NCI-H524 (cell line): ENCODE data around the gene GNAO1.

Experiments
- DNase-seq, 2 experiments: peaks; one replicate each; lab custom pipeline; 2025; lab: John Stamatoyannopoulos, UW

Gene GNAO1

DNA sequence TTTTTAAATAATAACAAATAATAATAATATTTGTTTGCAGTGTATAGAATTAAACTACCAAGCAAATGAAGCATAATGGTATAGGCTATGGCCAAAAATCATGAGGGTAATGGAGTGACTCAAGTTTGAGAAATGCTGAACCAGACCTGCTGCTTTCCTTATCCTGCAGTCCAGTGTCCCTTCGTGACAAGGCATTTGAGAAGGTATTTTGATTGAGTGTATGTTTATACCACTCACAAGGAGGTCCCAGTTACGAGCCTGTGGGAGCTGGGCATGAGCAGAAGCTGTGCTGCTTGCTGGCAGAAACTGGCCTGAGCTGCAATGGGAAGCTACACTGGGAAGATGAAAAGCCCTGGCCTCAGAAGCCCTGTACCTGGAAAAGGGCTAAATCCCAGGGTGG lies 50.3 kb downstream of the GNAO1 start:
- DNase-seq: no peak

DNA sequence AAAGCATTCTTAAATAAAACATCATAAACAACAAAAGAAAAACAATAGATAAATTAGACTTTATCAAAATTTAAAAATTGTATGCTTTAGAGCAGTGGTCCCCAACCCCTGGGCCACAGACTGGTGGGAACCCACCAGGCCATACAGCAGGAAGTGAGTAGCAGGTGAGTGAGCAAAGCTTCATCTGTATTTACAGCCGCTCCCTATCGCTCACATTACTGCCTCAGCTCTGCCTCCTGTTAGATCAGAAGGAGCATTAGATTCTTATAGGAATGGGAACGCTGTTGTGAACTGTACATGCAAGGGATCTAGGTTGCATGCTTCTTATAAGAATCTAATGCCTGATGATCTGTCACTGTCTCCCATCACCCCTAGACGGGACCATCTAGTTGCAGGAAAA lies 51.5 kb downstream of the GNAO1 start:
- DNase-seq: no peak

DNA sequence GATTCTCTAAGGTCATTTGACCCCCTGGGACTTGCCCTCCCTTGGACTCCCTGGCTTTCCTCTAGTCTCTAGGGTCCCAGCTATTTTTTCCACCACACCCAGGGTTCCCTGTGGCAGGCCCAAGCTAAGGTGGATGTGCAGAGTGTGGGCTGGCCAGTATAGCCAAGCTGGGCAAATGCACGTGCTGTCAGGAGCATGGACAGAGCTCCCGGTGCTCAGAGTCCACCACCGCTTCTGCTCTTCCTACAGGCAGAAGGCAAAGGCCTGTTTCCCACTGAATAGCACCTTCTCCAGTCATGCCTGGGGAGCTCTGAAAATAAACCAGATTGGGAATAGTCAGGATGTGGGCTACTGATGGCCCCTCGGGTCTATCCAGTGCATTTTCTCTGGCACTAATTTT lies 53.3 kb downstream of the GNAO1 start:
- no peak for DNase-seq

DNA sequence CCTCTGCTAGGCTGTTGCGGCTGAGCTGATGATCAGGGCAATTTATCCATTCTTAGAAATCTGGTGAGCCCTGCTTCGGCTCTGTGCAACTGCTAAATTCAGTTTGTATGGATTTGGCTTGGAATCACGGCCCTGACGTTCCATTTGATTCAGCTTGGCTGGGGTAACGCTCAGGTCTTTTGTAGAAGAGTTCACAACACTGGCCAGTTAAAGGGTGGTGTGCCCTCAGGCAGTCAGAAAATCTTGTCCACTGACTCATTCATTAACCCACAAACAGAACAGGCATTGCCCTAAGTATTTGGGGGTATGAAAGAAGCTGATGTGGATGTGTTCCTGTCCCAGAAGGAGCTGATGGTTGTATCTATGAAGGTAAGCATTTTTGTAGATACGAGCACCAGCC lies 53.9 kb downstream of the GNAO1 start:
- no peak for DNase-seq

DNA sequence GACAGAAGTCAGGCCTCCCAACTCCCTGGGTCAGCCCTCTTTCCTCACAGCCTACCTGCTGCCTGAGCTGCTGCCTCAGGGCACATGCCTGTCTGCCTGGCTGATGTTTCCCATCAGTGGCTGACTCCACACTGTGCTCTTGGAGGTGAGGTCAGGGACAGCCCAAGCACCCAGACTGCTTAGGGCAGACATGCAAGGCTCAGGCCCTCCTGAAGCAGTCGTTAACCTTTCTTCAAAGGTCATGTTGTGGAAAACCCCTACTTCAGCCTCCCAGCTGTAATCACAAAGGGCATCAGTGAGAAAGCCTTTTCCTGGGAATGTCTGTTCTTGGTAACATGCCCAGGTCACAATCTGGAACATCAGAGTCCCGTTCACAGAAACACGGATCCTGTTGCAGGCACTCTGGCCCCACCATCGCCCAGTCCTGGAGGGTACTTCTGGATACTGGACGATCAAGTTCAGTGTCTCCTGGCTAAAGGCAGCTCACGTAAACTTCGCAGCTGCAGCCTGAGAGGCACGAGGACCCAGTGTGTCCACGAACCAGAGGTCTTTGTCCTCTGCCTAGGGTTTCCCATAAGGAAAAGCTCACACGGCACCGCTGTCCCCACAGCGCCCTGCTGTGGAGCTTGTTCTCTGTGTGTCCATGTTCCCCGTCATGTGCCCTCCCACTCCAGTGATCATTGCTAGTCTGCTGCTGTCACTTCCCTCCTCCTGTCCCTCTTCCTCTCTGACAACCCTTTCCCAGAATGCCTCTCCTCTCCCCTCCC lies 54.9 kb downstream of the GNAO1 start:
- DNase-seq: no peak

DNA sequence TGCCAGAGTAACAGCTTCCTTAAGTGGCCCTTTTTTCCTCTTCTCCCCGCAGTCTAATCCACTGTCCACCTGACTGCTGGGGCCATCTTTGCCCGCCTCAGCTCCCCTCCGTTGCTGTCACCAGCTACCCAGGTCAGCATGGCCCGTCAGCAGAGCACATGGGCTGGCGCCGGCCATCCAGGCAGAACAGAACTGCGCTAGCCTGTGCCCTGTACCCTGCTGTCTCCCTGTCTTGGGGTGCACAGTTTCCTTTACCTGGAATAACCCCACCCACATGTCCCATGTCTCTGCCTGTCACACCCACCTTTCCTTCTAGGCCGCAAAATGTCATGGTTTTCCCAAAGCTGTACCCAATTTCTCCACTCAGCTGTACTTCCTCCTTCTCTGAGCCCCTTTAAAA lies 55.7 kb downstream of the GNAO1 start:
- no peak for DNase-seq

DNA sequence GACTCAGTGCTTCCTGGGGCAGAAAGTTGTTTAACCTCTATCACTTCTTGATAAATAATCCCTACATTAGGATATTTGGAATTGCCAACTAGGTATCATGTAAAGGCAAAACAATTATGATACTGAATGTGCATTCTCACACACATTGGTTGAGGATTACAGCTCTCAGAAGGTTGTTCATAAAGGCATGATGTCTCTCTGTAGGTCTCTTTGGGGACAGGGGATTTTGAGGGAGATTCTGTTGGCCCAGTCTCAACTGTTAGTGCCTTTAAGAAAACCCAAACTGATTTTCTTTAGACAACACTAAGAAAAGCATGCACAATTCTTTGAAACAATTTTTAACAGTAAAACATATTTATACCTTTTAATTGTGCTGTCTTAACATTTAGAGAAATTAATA lies 56.5 kb downstream of the GNAO1 start:
- no peak for DNase-seq

DNA sequence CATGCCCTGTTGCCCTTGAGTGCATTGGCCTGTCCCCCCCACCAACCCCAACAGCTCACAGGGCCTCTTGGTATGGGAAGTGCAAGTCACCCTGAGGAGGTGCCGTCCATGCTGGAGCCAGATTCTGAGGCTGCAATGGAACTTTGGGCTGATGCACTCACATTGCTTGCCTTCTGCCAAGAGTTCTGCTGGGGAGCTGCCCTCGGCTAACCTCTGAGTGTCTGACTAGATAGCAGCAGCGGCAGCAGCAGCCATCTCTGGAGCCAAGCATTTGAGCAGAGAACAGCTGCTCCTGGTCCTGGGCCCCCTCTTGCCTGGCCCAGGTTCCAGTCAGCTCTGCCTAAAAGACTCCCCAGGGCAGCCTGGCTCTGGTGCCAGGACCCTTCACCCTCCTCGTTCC lies 61.5 kb downstream of the GNAO1 start:
- DNase-seq: no peak

DNA sequence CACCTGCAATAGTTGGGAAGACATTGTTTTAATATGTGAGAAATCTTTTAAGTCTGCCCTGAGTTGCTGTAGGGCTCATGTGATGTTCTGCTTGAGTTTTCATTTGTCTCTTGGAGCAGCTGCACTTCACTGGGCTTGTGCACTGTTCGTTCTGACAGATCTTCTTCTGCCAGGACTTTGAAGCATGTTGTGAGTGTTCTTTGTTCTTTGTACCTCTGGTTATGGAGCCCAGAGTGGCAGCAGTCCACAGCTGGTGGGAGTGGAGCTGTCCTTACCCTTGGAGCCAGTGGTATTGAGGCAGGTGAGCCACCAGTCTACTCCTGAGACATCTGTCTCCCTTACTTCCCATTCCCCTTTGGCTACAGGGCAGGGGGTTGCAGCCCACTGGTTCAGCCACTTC lies 64.6 kb downstream of the GNAO1 start:
- DNase-seq: no peak

DNA sequence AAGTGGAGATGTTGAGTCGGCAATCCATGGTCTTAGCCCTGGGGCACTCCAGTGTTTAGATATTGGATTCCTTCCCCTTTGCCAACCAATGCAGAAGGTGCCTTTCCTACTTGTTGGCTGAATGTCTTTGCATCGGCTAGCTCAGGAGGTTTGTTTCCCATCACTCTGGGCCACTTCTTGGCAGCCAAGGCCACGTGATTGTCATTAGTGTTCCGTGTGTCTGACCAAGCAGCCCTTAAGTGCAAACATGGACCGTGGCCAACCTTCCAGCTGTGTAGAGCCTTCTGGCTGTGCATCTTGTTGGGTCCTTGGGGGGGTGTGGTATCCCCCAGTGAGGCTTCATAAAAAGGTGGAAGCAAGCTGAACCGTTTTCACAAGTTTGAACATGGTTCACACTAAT lies 66.0 kb downstream of the GNAO1 start:
- DNase-seq: peak; percentile 91 to 92

DNA sequence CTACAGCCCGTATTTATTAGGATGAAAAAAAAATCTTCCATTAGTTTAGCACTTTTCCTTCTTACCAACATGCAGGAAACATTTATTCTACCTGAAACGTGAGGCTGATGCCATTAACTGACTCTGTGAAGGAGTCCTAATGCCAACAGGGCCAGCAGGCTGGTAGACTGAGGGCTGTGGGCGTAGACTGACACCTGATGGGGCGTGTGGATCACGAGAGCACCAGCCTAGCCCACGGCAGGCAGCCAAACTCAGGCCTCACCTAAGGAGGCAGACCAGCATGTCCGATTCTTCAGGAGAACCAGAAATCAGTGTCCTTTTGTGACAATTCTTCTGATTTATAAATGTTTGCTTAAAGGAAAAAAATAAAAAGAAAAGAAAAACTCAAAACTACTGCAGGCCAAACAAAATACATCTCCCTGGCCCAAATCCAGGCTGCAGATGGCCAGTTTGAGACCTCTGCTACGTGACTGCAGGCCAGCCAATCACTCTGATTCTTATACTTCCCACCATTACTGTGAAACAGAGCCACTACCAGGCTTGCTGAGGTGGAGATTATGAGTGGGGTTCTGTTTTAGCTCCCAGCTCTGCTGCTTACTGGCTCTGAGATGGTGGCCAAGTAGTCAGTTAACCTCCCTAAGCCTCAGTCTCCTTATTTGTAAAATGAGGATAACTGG lies 66.5 kb downstream of the GNAO1 start:
- peak in 1 of 2 experiments; percentile 63 for DNase-seq

DNA sequence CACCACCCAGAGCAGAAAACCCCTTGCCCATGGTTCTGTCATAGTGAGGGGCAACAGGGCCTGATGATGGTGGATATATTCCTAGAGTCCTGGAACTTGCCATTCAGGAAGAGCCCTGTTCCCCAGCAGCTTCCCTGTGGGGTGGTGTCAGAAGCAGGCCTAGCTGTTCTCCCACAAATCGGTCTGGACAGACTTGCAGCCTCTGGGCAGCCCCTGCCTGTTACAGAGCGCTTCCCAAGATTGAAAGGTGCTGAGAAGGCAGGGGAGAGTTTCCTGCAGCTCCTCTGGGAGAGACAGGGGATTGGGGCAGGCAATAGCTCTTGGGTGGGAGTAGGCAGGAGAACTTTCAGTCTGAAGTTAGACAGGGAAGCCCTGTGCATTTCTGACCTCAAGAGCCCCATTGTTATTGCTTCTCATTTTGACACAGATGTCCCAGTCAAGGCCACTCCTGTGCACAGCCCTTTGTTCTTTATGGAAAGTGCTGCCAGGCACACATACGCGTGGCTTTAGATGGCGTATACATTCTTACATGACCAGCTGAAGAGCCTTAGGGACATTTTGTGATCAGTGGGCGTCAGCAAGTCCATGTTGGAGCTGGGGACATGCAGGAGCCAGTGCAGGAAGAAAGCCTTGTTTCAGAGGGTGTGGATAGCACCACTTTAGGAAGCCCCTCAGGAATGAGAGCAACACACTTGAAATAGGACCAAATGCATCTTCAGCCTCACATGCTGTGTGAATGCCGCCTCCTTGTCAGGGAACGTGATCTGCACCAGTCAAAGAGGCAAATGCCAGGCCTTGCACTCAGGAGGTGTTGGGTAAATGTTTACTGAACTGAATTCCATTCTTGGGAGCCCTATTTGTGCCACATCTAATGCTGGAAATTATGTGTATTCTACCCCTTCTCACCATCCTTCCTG lies 67.5 kb downstream of the GNAO1 start:
- no peak for DNase-seq

DNA sequence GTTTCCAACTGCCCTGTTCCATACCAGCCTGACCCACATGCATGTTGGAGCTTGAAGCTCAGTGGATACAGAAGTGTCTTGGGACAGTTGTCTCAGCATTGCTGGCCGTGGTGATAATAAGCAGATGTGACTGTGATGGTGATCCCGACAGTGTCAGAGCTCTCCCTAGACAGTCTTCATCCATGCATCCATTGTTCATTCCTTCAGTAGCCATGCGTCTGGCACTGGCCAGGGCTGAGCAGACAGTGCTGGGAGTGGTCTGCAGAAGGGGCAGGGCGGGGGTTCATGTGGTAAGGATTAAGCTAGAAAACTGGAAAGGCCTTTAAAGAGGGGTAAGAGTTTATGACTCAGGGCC lies 68.1 kb downstream of the GNAO1 start:
- no peak for DNase-seq

DNA sequence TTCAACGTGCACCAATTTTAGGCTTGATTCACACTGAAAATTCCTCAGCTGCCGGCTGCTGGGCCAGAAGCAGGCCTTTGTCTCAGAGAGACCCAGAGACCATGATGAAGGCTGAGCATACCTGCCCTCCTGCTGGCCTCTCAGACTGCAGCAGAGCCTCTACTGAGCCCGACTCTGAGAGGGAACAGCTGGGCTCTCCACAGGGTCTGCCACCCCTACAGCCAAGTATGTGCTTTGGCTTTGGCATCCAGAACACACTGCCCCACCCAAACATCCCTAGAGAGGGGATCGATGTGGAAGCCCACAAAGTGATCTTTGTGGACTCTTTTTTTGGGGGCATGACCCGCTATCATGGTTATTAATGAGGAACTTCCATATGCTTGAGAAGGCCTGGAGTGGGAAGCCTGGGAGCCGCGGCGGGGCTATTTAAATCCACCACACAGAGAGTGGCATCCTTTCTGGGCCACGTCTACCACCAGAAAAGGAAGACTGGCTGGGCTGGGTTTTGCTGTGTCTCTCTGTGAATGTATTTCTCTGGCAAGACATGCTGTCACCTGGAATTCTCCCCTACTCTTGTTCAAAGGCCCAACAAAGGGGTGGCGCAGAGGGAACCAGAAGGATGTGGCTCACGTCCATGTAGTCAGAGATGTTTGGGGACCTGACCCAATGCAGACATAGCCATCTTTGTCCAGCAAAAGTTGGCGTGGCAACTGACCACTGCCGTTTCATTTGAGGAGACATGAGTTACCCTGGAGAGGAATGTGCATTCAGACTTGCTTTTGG lies 69.3 kb downstream of the GNAO1 start:
- DNase-seq: peak in 1 of 2 experiments; percentile 21

DNA sequence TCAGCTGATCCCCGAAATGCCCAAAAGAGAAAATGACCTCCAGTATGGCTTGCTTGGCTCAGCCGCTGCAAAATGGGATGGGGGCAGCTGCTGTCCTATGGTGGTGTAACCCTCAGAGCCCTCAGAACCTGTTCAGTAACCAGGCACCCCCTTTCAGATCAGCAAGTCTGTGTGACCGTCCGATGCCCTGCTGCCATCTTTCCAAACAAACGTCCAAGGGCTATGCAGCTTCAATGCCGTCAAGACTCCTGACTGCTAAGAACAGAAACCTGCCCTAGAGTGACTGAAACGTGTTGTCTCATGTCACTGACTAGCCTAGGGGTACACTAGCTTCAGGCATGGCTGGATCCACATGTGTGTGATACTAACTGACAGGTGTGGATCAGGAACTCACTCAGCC lies 70.4 kb downstream of the GNAO1 start:
- DNase-seq: no peak

DNA sequence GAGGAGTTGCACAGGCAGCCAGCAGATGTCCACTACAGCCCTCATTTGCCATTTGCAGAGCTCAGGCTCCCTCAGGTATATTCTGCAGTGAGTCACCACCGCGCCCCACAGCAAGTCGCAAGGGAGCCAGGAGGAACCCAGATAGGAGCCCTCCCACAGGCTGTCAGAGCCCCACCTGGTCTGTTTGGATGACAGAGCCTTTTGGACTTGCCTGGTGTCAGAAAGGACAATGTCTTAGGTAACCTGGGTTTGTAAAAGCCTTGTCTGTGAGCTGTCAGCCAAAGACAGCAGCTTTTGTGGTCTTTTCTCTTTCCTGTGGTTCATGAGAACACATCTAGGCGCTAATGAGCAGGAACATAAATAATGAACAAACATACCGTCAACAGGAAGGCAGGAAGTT lies 70.9 kb downstream of the GNAO1 start:
- no peak for DNase-seq

DNA sequence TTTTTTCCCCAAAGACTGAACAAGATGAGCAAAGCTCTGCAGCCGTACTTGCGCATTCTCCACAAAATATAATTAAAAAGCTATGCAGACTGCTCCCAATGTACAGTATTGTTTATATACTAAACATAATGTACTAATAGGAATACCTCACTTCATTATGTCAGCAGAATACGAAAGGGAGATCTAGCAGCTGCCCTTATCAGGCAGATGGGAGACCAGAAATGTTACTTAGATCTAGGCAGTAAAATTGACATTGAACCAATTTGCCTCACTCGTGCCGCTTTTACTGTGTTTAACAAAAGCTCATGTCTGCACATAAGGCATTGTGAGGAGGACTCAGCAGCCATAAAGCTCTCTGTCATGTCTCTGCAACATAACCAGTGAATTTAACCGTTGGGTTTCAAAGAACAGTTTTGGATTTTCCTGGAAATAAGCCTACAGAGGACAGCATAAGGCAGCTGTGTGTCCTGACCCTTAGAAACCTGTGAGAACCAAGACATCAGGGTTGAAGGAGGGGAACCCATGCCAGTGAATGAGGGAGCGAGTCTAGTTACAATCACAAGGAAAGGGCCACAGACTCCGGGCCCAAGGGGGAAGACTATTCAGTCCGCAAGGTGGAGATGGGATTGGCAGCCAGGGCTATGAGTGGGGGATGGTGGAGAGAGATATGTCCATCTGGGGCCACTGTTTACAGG lies 71.4 kb downstream of the GNAO1 start:
- DNase-seq: no peak

DNA sequence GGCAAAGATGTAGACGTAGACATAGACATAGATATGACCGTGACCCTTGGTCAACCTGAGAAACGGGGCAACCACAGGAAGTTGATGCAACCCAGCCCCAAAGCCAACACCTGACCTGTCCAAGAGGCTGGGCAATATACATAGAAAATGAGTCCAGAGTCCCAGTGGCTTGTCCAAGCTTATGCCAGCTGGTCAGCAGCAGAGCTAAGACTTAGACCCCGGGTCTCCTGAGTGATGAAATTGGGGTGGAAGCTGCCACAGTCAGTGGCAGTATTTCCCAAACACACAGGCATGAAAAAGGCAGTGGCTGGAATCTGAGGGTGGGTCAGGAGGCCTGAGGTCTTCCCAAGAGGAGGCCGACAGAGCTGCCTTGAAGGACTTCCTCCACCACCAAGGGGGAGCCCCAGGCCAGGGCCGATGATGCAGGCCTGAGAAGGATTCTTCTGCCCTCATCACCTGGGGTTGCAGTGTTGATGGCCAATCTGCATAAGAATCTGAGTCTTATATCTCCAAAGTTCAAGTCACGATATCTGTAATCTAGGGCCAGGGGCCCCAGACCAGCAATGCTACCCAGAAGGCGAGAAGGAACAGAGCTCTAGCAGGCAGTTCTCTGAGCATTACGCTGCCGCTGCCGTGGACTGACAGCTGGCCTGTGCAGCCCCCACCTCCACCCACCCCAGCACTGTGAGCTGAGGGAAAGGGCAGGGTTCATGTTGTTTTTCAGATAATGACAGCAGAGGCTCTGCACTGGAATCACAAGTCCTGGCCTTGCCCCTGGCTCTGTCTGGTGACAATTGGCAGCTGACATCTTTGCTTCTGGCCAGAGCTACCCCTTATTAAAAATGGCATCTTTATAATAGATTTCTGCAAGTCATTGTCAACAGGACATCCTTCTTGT lies 72.7 kb downstream of the GNAO1 start:
- peak in 1 of 2 experiments; percentile 64 for DNase-seq

DNA sequence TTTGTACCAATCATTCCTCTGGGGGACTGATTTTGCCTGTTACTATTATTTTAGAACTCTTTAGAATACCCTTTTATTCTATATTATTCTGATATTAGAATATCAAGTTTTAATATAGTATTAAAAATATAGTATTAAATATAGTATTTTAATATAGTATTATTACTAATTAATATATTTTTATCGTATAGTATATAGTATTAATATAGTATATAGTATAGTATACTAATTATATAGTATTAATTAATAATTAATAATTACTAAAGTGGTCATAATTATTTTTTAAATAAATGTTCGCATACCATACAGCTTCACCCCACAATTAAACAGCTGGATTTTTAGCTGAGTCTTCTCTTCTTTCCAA lies 73.3 kb downstream of the GNAO1 start:
- DNase-seq: no peak

DNA sequence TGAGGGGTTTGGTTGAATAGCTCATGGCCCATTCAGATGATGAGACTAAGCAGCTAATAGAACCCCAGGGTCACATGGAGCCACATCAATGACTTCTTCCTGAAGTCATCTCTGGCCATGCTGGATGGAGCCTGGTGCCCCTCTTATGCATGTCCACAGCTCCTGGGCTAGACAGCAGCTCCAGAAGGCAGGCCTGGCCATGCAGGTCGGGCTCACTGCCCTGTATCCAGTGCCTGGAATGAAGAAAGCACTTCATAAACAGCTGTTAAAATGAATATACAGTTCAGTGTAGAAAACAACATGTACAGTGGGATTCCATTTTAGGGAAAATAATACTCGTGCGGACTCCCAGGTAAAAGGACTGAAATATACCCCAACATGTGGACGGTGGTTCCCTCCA lies 73.9 kb downstream of the GNAO1 start:
- no peak for DNase-seq
